NCI-H146 (cell line): ENCODE results near the gene NPHP3.

ENCODE experiments used
- DNase-seq: peaks from one replicate; lab custom pipeline; 2025; lab: John Stamatoyannopoulos, UW

NPHP3 gene, protein sequence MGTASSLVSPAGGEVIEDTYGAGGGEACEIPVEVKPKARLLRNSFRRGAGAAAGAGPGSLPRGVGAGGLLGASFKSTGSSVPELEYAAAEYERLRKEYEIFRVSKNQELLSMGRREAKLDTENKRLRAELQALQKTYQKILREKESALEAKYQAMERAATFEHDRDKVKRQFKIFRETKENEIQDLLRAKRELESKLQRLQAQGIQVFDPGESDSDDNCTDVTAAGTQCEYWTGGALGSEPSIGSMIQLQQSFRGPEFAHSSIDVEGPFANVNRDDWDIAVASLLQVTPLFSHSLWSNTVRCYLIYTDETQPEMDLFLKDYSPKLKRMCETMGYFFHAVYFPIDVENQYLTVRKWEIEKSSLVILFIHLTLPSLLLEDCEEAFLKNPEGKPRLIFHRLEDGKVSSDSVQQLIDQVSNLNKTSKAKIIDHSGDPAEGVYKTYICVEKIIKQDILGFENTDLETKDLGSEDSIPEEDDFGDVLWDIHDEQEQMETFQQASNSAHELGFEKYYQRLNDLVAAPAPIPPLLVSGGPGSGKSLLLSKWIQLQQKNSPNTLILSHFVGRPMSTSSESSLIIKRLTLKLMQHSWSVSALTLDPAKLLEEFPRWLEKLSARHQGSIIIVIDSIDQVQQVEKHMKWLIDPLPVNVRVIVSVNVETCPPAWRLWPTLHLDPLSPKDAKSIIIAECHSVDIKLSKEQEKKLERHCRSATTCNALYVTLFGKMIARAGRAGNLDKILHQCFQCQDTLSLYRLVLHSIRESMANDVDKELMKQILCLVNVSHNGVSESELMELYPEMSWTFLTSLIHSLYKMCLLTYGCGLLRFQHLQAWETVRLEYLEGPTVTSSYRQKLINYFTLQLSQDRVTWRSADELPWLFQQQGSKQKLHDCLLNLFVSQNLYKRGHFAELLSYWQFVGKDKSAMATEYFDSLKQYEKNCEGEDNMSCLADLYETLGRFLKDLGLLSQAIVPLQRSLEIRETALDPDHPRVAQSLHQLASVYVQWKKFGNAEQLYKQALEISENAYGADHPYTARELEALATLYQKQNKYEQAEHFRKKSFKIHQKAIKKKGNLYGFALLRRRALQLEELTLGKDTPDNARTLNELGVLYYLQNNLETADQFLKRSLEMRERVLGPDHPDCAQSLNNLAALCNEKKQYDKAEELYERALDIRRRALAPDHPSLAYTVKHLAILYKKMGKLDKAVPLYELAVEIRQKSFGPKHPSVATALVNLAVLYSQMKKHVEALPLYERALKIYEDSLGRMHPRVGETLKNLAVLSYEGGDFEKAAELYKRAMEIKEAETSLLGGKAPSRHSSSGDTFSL (N-terminal part only)

DNA sequence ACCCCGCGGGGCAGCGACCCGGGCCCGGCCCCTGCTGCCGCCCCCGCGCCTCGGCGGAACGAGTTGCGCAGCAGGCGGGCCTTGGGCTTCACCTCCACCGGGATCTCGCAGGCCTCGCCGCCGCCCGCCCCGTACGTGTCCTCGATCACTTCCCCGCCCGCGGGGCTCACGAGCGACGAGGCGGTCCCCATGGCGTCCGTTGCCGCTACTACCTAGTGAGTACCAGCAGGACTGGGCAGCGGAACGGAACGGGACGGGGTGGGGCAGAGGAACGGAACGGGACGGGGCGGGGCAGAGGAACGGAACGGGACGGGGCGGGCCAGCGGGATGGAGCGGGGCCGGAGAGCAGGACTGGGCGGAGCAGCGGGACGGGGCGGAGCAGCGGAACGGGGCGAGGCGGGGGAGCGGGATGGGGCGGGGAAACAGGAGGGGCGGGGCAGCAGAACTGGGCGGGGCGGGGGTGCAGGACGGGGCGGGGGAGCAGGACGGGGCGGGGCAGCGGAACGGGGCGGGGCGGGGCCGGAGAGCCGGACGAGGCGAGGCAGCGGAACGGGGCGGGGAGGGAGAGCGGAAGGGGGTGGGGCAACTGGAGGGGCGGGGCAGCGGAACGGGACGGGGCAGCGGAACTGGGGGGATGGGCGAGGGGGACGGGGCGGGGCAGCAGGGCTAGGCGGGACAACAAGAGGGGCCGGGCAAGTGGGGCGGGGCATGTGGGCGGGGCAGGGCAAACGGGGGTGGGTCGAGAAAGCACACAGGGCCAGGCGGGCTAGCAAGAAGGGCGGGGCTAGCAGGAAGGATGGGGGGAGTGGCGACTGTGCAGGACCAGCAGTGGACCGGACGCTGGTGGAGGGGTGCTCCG lies at the start of gene NPHP3:
Gene NPHP3, minus strand, starts transcription at position 245 of the 859 bp plus-strand sequence. Its CDS starts 54 bp downstream, at position 191.
- peak; percentile 98 for DNase-seq

DNA sequence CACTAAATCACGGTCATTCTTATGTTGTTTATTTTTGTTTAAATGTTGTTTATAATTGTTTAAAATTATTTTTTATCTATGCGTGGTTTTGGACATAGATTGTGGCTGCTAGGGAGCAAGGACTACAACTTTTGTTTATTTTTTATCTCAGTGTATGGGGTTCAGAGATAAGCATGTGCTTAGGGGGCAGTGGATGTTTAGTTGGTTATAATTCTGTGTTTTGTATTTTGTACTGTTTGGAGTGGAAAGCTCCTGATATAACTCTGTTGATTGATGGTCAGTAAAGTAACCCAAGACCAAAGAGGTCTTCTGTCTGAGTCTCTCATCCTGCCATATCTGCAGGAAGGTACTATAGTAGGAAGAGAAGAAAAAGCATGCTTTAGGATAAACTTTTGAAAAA lies 36.5 kb upstream of the NPHP3 start:
- no peak for DNase-seq

DNA sequence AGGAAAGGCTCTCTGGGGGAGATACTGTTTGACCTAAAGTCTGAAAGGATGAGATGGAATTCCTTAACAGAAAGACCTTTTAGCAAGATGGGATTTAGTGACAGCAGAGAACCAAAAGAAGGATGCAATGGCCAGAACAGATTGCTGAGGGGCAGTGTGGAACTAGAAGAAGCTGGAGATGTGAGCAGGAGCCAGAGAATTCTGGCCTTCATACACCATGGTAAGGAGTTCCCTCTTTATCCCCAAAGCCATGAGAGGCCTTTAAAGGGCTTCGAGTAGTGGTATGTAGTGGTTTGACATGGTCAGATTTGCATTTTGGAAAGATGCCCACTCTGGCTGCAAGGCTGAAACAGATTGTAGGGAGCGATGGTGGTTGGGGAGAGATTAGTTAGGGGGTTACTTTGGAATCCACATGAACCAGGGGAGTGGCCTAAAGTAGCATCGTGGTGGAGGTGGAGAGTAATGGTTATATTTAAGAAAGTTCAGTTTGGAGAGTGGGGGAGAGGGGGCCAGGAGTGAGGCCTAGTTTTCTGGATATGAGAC lies 34.0 kb upstream of the NPHP3 start:
- DNase-seq = no peak

DNA sequence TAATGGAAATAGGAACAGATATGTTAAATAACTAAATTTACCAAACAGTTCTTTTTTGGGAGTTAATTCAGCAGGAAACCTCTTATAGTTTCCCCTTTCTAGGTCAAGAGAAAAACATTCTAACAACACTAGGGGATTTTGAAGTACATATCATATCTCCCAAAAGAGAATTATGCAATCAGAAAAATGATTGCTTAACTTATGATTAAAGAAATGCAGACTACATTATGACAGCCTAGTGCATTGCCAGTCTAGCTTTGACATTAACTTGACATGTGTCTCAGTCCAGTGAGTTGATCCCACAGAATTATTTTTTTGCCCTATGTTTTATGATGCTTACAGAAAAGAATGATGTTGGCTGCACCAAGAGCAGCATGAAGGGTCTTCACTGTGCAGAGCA lies 31.7 kb upstream of the NPHP3 start:
- no peak for DNase-seq

DNA sequence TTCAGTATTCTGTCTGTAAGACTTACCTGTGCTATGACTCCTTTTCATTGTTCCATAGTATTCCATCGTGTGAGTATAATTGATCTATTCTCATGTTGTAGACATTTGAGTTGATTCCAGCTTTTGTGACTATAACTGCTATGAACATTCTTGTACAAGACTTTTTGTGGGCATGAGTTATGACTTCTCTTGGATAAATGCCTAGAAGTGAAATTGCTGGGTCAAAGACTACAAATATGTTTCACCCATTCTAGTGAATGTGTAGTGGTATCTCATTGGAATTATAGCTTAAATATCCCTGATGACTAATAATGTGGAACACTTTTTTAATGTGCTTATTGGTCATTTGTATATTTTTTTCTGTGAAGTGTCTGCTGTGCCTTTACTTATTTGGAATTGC lies 27.6 kb upstream of the NPHP3 start:
- no peak for DNase-seq

DNA sequence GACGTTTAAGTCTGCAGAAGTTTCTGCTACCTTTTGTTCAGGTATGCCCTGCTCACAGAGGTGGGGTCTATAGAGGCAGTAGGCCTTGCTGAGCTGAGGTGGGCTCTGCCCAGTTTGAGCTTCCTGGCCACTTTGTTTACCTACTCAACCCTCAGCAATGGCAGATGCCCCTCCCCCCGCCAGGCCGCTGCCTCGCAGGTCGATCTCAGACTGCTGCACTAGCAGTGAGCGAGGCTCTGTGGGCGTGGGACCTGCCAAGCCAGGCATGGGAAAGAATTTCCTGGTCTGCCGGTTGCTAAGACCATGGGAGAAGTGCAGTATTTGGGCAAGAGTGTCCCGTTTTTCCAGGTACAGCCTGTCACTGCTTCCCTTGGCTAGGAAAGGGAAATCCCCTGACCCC lies 24.5 kb upstream of the NPHP3 start:
- DNase-seq = peak; percentile 12

DNA sequence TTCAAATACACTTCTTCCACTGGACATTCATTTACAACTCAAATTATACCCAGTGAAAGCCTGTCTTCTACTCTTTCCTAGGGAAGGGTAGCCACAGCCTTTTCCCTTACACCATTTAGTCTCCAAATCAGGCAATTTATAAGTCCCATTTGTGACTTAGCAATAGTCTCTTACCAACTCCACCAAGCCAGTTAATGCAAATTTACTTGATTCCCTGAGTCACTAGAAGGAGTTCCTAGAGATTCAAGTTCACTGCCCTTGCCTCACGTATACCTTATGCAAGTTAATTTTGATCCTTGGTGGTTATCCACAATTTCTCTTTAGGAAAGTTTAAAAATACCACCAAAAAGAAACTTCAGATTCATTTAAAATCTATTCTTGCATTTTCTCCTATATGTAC lies 16.1 kb upstream of the NPHP3 start:
- DNase-seq = no peak

DNA sequence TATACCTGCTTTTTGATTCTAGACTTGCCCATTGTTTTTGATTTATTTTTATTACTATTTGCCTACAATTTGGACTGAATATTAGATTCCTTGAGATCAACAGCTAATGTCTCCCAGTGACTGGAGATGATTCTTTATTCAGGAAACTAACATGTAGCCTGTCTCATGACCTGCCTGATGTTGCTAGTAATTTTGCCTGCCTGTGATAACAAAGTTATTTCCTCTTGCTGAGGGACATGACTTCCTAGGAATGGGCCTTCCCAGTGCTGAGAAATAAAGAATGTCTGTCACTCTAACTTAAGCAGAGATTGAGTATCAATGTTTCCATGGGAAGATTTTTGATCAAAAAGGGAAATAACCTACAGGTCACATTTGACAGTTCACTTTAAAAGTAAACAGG lies 13.4 kb upstream of the NPHP3 start:
- no peak for DNase-seq

DNA sequence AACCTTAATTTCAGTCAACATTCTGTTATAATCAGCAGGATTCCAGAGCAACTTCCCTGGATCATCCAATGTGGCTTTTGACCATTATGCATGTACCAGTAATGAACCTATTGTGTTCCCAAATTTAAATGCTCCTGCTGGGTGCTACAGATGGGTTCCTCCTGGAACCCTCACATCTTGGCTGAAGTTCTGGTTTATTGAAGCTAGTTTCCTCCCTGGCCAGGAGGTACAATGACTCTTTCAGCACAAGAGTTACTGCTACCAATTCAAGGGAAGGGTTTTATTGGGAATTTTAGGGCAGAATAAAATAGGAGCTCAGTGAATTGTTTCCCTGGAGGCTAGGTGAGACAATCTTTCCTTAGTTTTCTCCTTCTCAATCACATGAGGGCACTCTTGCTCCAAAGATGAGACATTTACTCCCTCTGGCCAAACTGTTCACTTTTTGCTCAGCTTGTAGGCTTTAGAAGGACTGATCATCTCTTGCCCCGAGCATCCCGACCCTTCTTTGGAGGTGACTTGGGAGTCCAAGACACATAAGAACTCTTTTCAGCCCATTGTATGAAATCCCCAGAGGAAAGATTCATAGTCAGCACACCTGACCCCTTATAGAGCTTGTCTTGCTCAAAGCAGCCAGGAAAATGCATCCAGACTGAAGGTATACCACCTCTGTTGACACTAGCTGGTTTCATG lies 8.8 kb upstream of the NPHP3 start:
- peak; percentile 67 for DNase-seq

DNA sequence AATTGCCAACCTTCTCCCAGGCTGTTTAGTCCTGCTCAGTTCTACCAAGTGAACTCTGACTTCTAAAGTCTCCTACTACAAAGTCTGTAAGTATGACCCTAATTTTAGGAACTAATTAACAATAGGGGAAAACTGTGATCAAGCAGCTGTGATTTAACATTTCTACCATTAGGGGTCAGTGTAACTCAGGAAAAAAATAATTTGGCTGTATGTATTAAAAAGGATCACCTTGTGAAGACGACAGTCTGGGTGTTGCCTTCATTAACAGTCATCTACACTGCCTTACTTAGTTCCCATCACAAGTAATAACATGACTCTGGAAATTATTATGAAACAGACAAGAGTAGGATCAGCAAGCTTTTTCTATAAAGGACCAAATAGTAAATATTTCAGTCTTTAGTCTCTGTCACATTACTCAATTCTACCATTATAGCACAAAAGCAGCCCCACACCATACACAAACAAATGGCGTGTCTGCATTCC lies 4.2 kb upstream of the NPHP3 start:
- peak; percentile 56 for DNase-seq

DNA sequence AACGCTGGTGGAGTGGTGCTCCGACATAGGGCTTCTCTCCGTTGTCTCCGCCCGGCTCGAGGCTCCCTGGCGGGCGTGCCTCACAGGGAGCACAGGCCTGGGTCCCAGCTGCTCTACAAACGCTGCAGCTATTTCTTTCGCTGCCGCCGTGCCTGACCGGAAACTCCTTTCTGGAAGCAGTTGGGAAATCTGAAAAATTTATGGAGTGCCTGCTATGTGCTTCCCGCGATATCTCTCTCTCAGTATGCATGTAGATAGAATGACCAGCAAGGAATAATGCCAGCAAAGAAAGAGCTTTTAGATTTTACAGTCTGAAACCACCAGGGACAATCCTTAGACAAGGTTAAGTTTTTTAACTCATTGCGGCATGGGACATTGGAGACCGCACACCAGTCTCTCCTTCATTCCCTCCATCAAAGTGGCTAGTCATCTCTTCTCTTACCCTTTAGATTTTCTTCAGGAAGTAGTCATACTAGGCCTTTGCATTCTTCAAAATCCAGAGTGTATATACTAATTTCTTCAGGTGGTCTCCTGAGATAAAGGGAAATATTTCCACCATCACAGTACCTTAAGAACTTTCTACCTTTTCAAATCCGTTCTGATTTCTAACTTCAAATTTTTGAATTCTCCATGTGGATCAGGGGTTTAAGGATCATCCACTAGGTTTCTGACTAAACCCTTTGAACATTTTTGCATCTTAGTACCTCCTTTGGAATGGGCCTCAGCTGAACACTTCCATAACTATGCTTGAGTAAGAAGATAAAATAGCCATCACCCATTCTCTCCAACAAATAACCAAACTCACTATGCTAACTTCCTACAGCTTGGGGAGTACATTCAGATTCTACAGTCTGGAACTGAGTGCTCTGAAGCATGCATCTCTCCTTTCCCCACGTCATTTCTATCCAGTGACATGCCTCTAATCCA lies 1.1 kb upstream of the NPHP3 start:
- DNase-seq = no peak

DNA sequence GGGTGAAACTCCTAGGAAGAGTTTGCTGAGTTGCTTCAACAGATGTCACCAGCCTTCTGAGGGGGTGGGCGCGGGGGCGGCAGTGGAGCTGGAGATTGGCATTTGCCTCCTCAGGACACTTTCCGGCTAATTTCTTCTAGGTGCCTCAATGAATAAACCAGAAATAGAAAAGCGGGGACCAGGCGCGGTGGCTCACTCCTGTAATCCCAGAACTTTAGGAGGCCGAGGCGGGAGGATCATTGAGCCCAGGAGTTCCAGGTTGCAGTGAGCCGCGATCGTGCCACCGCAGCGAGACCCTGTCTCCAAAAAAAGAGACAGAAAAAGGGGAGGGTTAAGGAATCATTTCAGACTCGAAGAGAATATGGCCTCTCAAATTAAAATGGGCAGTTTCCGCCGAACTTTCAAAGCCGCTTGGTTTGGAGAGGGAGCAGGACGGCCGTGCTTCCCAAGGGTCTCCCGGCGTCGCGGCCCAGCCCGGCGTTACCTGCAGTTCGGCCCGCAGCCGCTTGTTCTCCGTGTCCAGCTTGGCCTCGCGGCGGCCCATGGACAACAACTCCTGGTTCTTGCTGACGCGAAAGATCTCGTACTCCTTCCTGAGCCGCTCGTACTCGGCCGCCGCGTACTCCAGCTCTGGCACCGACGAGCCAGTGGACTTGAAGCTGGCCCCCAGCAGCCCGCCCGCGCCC lies 587 bp downstream of the NPHP3 start:
- peak; percentile 89 for DNase-seq

DNA sequence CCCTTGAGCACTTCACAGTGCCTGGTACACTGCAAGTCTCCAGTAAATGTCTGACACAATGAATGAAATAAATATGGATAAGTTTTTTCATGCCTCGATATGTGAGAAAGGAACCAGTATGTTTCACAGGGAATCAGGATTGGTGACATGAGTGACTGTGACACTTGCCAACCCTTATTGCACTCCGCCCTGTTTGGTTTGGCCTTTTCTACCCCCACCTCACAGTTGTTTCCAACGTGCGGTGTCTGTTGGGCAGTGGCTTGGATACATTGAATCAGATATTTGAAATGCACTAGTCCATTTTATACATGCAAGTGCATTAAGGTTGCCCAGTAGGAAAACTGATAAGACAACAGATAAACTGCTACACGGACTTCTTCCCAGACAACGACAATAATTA lies 2.0 kb downstream of the NPHP3 start:
- no peak for DNase-seq

DNA sequence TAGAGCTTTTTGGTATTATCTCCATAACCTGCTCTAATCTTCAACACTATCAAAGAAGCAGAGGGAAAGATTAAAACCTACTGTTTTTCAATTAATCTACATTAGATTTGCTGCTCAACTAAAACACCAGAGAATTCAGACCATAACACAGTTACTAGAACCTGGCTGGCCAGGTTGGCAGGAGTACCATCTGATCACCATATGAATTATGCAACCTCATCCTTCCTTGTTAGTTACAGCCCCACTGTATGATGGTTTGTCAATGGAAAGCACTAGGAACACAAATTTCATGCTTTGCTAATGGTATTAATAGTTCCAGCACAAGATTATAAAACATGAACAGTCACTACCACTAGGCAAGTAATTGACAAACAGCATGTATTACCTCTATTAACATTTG lies 5.8 kb downstream of the NPHP3 start:
- no peak for DNase-seq

DNA sequence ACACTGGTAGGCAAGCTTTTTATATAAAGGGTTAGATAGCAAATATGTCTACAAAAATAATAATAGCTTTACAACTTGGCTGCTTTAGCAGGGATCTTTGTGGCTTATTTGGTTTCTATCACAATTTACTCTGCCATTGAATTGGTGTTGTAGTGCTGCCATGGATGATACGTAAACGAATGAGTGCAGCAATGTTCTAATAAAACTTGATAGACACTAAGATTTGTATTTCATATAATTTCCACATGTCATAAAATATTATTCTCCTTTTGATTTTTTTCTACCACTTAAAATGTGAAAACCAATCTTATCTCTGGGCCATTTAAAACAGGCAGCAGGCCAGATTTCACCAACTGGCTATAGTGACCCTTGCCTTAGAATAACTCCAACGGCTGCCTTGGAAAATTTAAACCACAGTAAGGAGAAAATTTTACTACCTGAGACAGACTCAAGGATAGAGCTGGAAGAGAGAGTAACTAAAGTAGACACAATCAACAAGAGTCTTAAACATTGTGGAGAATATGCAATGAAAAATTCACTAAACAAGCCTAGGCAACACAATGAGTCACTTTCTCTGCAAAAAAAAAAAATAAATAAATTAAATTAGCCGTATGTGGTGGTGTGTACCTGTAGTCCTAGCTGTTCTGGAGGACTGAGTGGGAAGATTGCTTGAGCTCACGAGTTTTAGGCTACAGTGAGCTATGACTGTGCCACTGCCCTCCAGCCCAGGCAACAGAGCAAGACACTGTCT lies 8.1 kb downstream of the NPHP3 start:
- DNase-seq = no peak

DNA sequence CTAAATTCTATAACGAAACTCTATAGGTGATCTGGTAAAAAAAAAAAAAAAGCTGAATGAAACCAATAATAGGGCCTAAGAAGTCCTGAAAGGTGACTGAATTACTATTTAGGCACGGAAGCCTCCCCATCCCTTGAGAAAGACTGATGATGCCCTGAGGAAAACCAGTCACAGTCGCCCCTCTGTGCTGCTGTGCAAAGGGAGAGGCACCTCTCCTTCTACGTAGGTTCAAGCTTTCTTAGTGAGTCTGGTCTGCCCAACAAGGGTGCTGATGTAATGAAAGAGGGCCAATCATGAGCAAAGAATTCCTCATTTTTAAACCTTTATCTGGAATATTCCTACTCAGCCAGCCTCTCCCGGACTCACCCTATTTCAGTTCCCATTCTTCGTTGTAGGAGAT lies 11.9 kb downstream of the NPHP3 start:
- no peak for DNase-seq

DNA sequence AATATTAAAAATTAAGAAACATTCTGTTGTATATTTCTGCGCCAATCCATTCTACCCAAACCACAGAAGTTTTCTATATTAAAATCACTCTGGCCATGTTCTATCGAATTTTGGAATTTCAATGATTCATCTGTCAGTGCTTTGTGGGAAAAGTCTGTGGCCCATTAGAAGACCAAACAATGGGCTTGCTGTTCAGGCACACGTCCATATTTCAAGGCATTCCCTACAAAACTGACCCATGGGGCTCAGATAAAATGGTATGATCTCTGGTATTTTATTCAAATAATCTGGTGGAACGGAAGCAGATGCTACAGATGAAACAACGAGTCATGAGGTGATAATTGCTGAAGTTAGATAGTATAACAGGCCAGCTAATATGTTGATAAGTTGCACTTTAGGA lies 12.4 kb downstream of the NPHP3 start:
- DNase-seq = no peak

DNA sequence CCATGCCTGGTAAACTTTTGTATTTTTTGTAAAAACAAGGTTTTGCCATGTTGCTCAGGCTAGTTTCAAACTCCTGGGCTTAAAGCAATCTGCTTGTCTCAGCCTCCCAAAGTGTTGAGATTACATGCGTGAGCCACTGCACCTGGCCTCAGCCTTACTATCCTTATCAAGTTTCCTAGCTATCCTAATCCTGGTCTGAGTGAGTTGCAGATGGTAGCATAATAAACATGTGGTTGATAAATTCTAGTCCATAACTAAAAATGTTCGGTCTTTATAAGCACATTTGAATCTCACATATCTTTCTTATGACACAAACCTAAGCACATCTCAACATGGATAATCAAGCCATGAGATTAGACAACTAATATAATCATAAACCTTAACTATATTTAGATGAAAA lies 18.5 kb downstream of the NPHP3 start:
- no peak for DNase-seq
